GM19468 (cell line): ENCODE data around the gene DNAAF6.
"Not testable (repeated sequence)": the region's sequence is repeated elsewhere in the genome, so short reads cannot be mapped to it uniquely, and the experiment has no call there.

Experiments
- ATAC-seq: cut with Tn5 transposase; IDR thresholded peaks from one replicate; pipeline ENCODE4 v1.9.1; 2021; ENCODE audit warnings: mild to moderate bottlenecking, moderate library complexity, moderate number of reproducible peaks; ENCODE audit not compliant: unreplicated experiment; ENCODE audit errors: extremely low read depth

Gene DNAAF6

DNA sequence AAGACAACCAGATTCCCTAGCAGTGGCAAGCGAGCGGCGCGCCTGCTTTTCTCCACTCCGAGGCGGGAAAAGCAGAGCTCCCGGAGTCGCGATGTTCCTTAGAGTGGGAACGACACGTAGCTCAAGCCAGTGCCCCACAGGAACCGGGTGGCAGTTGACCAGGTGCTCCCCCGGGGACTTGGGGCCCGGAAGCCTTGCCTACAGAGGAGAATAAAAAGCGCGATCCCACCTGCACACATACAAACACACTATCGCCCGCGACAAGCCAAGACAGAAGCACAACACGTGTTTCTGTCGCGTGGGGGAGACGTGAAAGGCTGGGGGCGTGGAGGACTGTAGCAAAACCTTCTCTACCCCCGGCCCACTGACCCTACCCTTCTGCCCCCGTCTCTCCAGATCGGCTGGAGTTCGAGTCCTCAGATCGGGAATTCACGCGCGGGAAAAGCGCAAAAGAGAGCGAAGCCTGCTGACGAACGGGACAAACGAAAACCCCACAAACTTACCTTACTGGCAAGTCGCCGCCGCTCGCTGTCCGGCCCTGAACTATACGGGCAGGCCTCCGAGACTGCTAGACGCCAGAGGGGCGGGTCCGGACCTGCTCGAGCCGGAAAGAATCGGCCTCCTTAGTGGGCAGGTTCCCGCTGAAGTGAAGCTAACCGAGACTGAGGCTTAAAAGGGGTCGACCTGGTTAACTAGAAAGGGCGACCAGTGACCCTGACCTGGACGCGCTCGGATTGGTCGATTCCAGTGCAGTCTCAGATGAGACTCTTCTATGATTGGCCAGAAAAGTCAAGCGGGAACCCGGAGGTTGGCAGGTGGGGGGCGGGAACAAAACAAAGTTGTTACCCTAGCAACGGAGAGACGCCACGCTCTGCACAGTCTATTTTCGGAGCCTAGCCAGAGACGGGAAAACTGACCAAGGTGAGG is at the start of gene DNAAF6, which contains the start of gene NUP62CL:
TSS of gene DNAAF6 (plus strand) at position 842 of the 927 bp plus-strand sequence. CDS start 6,265 bp downstream, outside the sequence.
TSS of gene NUP62CL (minus strand) at position 664 of the 927 bp plus-strand sequence. CDS start 31,287 bp downstream, outside the sequence.
- peak; percentile 55 for ATAC-seq

DNA sequence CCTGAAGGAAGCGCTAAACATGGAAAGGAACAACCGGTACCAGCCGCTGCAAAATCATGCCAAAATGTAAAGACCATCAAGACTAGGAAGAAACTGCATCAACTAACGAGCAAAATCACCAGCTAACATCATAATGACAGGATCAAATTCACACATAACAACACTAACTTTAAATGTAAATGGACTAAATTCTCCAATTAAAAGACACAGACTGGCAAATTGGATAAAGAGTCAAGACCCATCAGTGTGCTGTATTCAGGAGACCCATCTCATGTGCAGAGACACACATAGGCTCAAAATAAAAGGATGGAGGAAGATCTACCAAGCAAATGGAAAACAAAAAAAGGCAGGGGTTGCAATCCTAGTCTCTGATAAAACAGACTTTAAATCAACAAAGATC is 48.8 kb upstream of the DNAAF6 start:
- ATAC-seq = not testable (repeated sequence)

DNA sequence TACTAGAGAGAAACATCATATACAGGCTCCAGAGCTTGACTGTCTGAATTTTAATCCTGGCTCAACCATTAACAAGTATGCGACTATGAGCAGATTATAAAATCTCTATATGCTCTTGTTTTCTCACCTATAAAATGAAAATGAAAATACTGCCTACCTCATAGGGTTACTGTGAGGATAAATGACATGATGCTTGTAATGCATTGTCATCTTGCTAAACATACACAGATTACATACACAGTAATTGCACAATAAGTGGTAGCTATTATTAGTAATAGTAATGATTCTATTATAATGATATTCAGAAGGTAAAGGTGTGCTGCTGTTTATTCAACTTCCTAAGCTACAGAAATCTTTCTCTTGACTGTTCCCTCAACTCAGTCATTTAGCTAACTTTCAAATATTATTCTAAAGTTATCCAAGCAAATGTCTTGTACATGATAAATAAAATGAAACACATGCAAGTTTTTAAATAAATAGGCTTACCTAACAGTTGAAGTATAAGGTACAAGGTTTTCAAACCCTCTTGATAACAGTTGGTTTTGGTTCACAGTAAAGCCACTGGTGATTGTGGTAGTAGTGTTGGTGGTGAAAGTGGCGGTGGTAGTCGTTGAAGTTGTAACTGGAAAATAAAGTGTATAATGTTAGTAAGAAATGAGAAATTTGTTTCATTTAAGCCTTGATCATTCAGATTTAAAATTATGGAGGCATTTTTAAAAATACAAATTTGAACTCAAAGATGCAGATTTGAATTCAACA is 39.1 kb upstream of the DNAAF6 start:
- ATAC-seq = no peak

DNA sequence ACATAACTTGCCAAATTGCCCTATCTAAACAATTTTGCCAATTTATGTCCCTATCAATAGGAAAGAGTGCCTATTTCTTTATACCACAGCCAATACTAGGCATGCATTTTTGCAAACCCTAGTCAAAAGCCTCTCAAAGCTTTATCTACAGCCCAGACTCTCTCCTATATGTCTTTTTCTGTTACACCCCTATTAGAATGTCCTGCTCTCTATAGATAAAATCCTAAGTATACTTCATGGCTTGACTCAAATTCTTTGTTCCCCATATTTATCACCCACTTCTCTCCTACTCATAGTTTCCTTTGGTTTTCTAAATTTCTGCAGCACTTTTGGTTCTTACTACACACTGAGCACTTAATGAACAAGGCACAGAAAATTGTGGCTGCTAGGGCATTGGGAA is 38.2 kb upstream of the DNAAF6 start:
- no peak for ATAC-seq

GRCh38 chrX:107168712-107169111 is 37.7 kb upstream of the DNAAF6 start:
- ATAC-seq = no peak

- ATAC-seq = no peak
These were observed 34.9 kb upstream of the DNAAF6 start for GRCh38 chrX:107171369-107172102.

GRCh38 chrX:107197319-107197718 is 9.1 kb upstream of the DNAAF6 start:
- ATAC-seq = no peak

- ATAC-seq = not testable (repeated sequence)
These were observed 8.3 kb upstream of the DNAAF6 start for GRCh38 chrX:107198074-107198473.

GRCh38 chrX:107199491-107199890 is 6.9 kb upstream of the DNAAF6 start:
- no peak for ATAC-seq

DNA sequence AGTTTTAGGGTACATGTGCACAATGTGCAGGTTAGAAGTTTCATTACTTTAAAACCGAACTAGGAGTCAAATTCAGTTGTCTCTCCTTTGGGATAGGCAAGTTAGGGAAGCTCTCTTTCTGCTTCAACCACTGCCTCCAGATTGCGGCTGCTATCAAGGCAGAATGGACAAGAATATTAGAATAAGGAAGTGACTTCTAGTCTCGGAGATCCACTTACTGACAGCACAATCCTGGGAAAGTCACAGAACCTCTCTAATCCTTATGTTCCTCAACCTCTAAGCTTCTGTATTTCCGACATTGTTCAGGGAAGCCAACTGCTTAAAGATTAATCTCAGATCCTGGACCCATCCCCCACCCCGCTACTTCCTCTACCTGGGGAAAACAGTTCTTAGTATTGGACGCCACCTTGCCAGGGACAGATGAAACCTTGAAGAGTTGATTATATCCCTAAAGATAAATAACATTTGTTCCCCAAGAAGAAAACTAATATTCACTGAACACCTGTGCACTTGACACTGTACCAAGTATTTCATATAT is 2.3 kb upstream of the DNAAF6 start:
- no peak for ATAC-seq

DNA sequence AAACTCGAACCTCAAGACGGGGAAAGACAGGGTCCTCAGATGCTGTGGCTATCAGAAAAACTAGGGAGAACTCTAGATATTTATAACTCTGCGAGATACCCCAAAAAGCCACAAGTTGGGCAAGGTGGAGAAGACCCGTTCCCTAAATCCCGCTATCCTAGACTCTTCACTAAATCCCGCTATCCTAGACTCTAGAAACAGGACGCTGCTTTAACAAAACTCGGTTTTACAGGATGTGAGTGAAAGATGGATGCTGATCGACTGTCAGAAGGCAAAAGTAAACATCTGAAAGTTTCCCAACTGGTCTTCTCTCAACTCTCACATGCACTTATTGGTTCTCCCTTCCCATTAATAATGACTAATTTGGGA is 270 bp downstream of the DNAAF6 start:
- no peak for ATAC-seq

GRCh38 chrX:107207089-107207488 is 678 bp downstream of the DNAAF6 start:
- ATAC-seq = no peak

GRCh38 chrX:107207943-107208342 is 1.5 kb downstream of the DNAAF6 start:
- no peak for ATAC-seq

- no peak for ATAC-seq
These were observed 7.1 kb downstream of the DNAAF6 start for GRCh38 chrX:107213477-107213876.

GRCh38 chrX:107226757-107227156 is 20.3 kb downstream of the DNAAF6 start:
- ATAC-seq = no peak

DNA sequence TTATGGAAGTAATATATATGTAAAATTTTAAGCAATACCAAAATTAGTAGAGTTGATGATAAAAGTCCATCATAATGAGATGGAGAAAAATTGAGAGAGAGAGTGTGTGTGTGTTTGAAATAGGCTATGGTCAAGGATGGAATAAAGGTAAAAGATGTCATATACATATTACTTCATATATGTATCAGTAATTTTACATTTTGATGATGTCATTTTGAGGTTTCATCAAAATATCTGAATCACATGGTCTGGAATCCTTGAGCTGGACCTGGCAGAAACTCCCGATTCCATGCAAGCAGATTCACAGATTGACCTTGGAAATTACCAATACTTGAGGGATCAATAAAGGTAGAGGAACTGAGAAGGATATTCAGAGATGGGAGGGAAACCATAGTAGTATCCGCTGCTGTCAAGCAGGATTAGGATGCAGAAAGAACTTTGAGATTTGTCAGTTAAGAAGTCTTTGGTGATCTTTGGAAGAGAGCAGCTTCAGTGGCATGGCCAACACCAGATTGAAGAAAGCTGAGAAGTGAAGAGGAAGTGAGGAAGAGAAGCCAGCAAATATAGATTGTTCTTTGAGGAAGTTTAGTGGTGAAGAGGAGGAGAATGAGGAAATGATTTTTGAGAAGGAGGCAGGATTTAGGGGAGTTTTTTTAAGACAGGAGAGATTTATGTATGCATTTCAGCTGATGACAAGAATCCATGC is 21.5 kb downstream of the DNAAF6 start:
- no peak for ATAC-seq

DNA sequence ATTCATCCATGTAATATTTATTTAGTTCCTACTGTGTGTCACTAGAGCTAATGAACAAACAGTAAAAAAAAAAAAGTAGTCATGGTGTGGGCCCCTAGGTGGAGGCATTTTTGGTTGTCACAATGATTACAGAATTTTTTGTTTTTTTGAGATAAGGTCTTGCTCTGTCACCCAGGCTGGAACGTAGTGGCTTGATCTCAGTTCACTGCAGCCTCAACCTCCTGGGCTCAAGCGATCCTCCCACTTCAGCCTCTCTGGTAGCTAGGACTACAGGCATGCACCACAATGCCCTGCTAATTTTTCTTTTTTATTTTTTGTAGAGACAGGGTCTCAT is 22.0 kb downstream of the DNAAF6 start:
- no peak for ATAC-seq

DNA sequence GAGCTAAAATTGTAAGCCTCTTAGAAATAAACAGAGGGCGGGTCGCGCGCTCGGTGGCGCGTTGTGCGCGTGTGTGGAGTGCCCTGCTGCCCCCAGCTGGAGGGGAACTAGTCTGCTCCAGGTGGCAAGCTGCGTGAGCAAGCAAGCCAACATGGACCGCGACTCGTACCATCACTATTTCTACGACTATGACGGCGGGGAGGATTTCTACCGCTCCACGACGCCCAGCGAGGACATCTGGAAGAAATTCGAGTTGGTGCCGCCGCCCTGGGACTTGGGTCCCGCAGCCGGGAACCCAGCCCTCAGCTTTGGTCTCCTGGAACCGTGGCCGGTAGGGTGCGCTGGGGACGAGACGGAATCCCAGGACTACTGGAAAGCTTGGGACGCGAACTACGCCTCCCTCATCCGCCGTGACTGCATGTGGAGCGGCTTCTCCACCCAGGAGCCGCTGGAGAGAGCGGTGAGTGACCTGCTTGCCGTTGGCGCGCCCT is 66.1 kb downstream of the DNAAF6 start:
- no peak for ATAC-seq

GRCh38 chrX:107273795-107274194 is 67.4 kb downstream of the DNAAF6 start:
- ATAC-seq = no peak

DNA sequence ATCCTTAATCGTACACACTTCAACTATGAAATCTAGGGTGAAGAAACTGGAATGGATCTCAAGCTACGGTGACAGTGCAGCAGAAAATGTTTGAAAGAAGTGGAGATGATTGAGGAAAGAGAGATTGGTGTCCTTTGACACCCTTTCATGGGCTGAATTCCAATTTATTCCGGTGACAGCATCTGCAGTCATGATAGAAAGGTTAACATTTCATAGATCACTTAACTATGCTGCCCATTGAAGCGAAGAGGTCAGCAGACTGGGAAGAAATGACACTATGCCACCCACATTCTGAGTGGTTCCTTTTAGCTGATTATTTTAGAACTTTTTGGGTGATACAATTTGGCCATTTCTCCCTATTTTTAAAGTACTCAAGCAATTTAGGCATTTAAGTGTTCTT is 82.3 kb downstream of the DNAAF6 start:
- ATAC-seq = no peak
